IMR-90 (cell line): Measurements from ENCODE around the gene ARL4A.

Experiments
- BHLHE40 ChIP-seq: fragments of 150-350 bp; IDR thresholded peaks from 2 replicates; pipeline ENCODE4 v1.6.1; 2016; ENCODE audit warnings: mild to moderate bottlenecking, low read depth, low read length
- CEBPB ChIP-seq: IDR thresholded peaks from 2 replicates; pipeline ENCODE4 v1.6.1; 2012; ENCODE audit warnings: low read depth, low read length, improper control_type of control experiment
- CTCF ChIP-seq: conservative IDR thresholded peaks from 2 replicates; pipeline ENCODE4 v1.5.1; 2012; ENCODE audit warnings: mild to moderate bottlenecking, low read depth, low read length, improper control_type of control experiment
- ELK1 ChIP-seq: fragments of 150-350 bp; IDR thresholded peaks from 2 replicates; pipeline ENCODE4 v1.6.1; 2016; ENCODE audit warnings: low read depth, mild to moderate bottlenecking, low read length, moderate library complexity, borderline replicate concordance
- MAZ ChIP-seq: IDR thresholded peaks from 2 replicates; pipeline ENCODE4 v1.6.1; 2012; ENCODE audit warnings: low read depth, mild to moderate bottlenecking, low read length, improper control_type of control experiment, moderate library complexity, borderline replicate concordance
- MXI1 ChIP-seq: IDR thresholded peaks from 2 replicates; pipeline ENCODE4 v1.6.1; 2012; ENCODE audit warnings: low read depth, mild to moderate bottlenecking, low read length, moderate library complexity, borderline replicate concordance
- NFE2L2 ChIP-seq: fragments of 150-350 bp; IDR thresholded peaks from 2 replicates; pipeline ENCODE4 v1.6.1; 2016; ENCODE audit warnings: low read depth, mild to moderate bottlenecking, low read length
- POLR2A ChIP-seq: IDR thresholded peaks from 2 replicates; pipeline ENCODE4 v1.6.1; 2012; ENCODE audit warnings: mild to moderate bottlenecking, low read depth, low read length
- RAD21 ChIP-seq: IDR thresholded peaks from 2 replicates; pipeline ENCODE4 v1.6.1; 2012; ENCODE audit warnings: low read length, improper control_type of control experiment
- RCOR1 ChIP-seq: IDR thresholded peaks from 2 replicates; pipeline ENCODE4 v1.6.1; 2012; ENCODE audit warnings: mild to moderate bottlenecking, low read length, improper control_type of control experiment; ENCODE audit not compliant: insufficient replicate concordance
- SMC3 ChIP-seq: fragments of 150-350 bp; IDR thresholded peaks from 2 replicates; pipeline ENCODE4 v1.6.1; 2016; ENCODE audit warnings: low read depth, mild to moderate bottlenecking, antibody characterized with exemption, low read length, moderate library complexity

- TF ChIP-seq CTCF (no peak), RCOR1 (no peak), ELK1 (no peak), CEBPB (peak; percentile 39; the same call in 1 of the 2 replicates), MXI1 (no peak), POLR2A (no peak), SMC3 (no peak), BHLHE40 (no peak), NFE2L2 (no peak), RAD21 (no peak), MAZ (no peak)
Measured at GRCh38 chr7:12719981-12720865, 32.8 kb downstream of the ARL4A start.
